ENCODE measurements around the gene ATP8B4. TPM values are rescaled to one million over a fixed set of nuclear protein-coding genes. Genes with fewer than 3 reads are reported as not detected.
A peak's percentile ranks its signal among the peaks of the same experiment; 100 is the strongest.

The ATP8B4 gene
- polyA plus RNA-seq, 1 of the 3 experiments (the other 2 are of a cell fraction), result 0.03 TPM

DNA sequence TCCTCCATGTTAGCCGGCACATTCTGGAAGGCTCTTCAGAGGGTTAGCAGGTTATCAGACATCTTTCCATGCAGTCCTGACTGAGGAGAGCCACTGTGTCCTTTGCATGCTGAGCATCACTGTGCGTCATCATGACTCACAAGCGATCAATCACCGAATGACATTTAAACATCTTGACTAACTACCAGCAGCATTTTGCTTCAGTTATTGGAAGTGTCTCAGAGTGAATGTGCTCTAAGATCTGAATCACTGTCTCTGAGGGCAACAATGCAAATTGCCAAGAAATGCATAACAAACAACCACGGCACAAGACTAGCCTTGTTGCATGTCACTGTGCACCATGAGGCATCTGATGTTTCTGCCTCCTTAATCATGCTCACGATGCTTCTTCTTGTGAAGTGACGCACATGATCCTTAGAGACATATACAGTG is 18.3 kb upstream of the ATP8B4 start:
- no peaks in the 10 kb centered on the region; a peak in 1 of 4 replicates for H3K4me1 ChIP-seq (ENCODE audit: control insufficient read depth in 1 of 2, insufficient read depth in 2 of 2, low read depth in 1 of 2, low read length in 1 of 2)
- no peak overlapping the region for H3K9ac ChIP-seq
- DNase-seq, result no peak
- H3K27ac ChIP-seq (ENCODE audit: low read depth in 2 of 2, low read length in 1 of 2), result no peak overlapping the region
- no peaks in the 10 kb centered on the region for H4K20me1 ChIP-seq (ENCODE audit: insufficient read depth)
- H3K4me3 ChIP-seq (ENCODE audit: low read depth in 2 of 2, low read length in 1 of 2), result no peak overlapping the region
- no peaks in the 10 kb centered on the region for H3K79me2 ChIP-seq (ENCODE audit: insufficient read depth)
- no peak overlapping the region for H2AFZ ChIP-seq (ENCODE audit: low read depth)
- no peaks in the 10 kb centered on the region for H3K9me2 ChIP-seq
- TF ChIP-seq CHD2 (IDR thresholded peaks at IDR 0.05; ENCODE audit: low read length, partially characterized antibody), result no peak
- TF ChIP-seq, protein P1, sequence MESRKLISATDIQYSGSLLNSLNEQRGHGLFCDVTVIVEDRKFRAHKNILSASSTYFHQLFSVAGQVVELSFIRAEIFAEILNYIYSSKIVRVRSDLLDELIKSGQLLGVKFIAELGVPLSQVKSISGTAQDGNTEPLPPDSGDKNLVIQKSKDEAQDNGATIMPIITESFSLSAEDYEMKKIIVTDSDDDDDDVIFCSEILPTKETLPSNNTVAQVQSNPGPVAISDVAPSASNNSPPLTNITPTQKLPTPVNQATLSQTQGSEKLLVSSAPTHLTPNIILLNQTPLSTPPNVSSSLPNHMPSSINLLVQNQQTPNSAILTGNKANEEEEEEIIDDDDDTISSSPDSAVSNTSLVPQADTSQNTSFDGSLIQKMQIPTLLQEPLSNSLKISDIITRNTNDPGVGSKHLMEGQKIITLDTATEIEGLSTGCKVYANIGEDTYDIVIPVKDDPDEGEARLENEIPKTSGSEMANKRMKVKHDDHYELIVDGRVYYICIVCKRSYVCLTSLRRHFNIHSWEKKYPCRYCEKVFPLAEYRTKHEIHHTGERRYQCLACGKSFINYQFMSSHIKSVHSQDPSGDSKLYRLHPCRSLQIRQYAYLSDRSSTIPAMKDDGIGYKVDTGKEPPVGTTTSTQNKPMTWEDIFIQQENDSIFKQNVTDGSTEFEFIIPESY (IDR thresholded peaks at IDR 0.05; ENCODE audit: borderline replicate concordance, low read depth), result no peak
- TF ChIP-seq SMC3 (IDR thresholded peaks at IDR 0.05; ENCODE audit: low read depth, low read length), result no peak
- no peak for TF ChIP-seq MXI1 (IDR thresholded peaks at IDR 0.05; ENCODE audit: low read depth, low read length)
- TF ChIP-seq JUND (IDR thresholded peaks at IDR 0.05), result peak; percentile 20; the same call in 1 of the 2 replicates
- TF ChIP-seq FOXJ3 (CRISPR knock-in tag; IDR thresholded peaks at IDR 0.05), result no peak
- peak; percentile 5; the same call in 1 of the 2 replicates for TF ChIP-seq FOSL2 (IDR thresholded peaks at IDR 0.05; ENCODE audit: borderline replicate concordance, low read depth)
- TF ChIP-seq PBX3 (IDR thresholded peaks at IDR 0.05), result peak; percentile 75
- TF ChIP-seq CTCF (IDR thresholded peaks at IDR 0.05), result no peak
- no peaks in the 10 kb centered on the region for H3K36me3 ChIP-seq (replicated peaks in 1 of 2; ENCODE audit: control insufficient read depth in 1 of 2, insufficient read depth in 2 of 2, low read length in 1 of 2)
- no peaks in the 10 kb centered on the region for H3F3A ChIP-seq (replicated peaks; ENCODE audit: insufficient read depth)
- no peaks in the 10 kb centered on the region for H3K27me3 ChIP-seq (ENCODE audit: insufficient read depth)
- no peaks in the 10 kb centered on the region for H3K9me3 ChIP-seq
- no peak overlapping the region for H3K4me2 ChIP-seq
- ChIA-PET POLR2A (no interaction called here), CTCF (interaction anchor here (0.6 to 1.8 kb wide), 3 partner anchors 8 to 902 kb away, joined by 3 to 8 read pairs (median 6); no protein-coding TSS in a partner anchor)
- WGBS (ENCODE audit: low lambda C conversion rate), result 67% methylated on average over 7 of the region's 7 CpGs

GRCh38 chr15:50135031-50135551 is 16.1 kb upstream of the ATP8B4 start:
- TF ChIP-seq YY1 (IDR thresholded peaks at IDR 0.05; ENCODE audit: low read depth) (no peak), SMC3 (IDR thresholded peaks at IDR 0.05; ENCODE audit: low read depth, low read length) (no peak), RAD21 (IDR thresholded peaks at IDR 0.05; ENCODE audit: low read length) (no peak), PBX3 (IDR thresholded peaks at IDR 0.05) (no peak), ELF1 (IDR thresholded peaks at IDR 0.05) (no peak), GABPA (IDR thresholded peaks at IDR 0.05; ENCODE audit: low read depth) (no peak), MXI1 (IDR thresholded peaks at IDR 0.05; ENCODE audit: low read depth, low read length) (no peak), FOSL2 (IDR thresholded peaks at IDR 0.05; ENCODE audit: borderline replicate concordance, low read depth) (no peak), CHD2 (IDR thresholded peaks at IDR 0.05; ENCODE audit: low read length, partially characterized antibody) (no peak)
- TF ChIP-seq, protein P2, sequence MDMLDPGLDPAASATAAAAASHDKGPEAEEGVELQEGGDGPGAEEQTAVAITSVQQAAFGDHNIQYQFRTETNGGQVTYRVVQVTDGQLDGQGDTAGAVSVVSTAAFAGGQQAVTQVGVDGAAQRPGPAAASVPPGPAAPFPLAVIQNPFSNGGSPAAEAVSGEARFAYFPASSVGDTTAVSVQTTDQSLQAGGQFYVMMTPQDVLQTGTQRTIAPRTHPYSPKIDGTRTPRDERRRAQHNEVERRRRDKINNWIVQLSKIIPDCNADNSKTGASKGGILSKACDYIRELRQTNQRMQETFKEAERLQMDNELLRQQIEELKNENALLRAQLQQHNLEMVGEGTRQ (IDR thresholded peaks at IDR 0.05; ENCODE audit: borderline replicate concordance, low read depth, low read length), result no peak
- TF ChIP-seq, protein P3, sequence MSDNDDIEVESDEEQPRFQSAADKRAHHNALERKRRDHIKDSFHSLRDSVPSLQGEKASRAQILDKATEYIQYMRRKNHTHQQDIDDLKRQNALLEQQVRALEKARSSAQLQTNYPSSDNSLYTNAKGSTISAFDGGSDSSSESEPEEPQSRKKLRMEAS (IDR thresholded peaks at IDR 0.05; ENCODE audit: low read depth), result no peak
- TF ChIP-seq, protein P1 (IDR thresholded peaks at IDR 0.05; ENCODE audit: borderline replicate concordance, low read depth), result no peak
- Histone ChIP-seq H3K9me3 (no peaks in the 10 kb centered on the region), H3K27me3 (ENCODE audit: insufficient read depth) (no peaks in the 10 kb centered on the region), H3K4me3 (ENCODE audit: low read depth in 2 of 2, low read length in 1 of 2) (no peak overlapping the region), H3K9me2 (no peaks in the 10 kb centered on the region), H3K9ac (no peak overlapping the region), H3K27ac (ENCODE audit: low read depth in 2 of 2, low read length in 1 of 2) (no peak overlapping the region), H4K20me1 (ENCODE audit: insufficient read depth) (no peaks in the 10 kb centered on the region), H3K4me2 (no peak overlapping the region), H3K4me1 (ENCODE audit: control insufficient read depth in 1 of 2, insufficient read depth in 2 of 2, low read depth in 1 of 2, low read length in 1 of 2) (no peaks in the 10 kb centered on the region; a peak in 1 of 4 replicates), H3K79me2 (ENCODE audit: insufficient read depth) (no peaks in the 10 kb centered on the region), H2AFZ (ENCODE audit: low read depth) (no peak overlapping the region), H3K36me3 (replicated peaks in 1 of 2; ENCODE audit: control insufficient read depth in 1 of 2, insufficient read depth in 2 of 2, low read length in 1 of 2) (no peaks in the 10 kb centered on the region), H3F3A (replicated peaks; ENCODE audit: insufficient read depth) (no peaks in the 10 kb centered on the region)
- 60% methylated on average over 5 of the region's 5 CpGs for WGBS (ENCODE audit: low lambda C conversion rate)
- ChIA-PET POLR2A (no interaction called here), CTCF (interaction anchor here (1.1 to 2.8 kb wide), 4 partner anchors 10 to 1273 kb away, joined by 3 to 12 read pairs (median 4); no protein-coding TSS in a partner anchor)
- no peak for DNase-seq

Data from SK-N-SH (cell line).